HepG2 (cell line): ENCODE data around the gene STKLD1. TPM values are rescaled to one million over a fixed set of nuclear protein-coding genes. Genes with fewer than 3 reads are reported as not detected.

Source experiments
- ATAC-seq: fragments of 200-7000 bp; cut with Tn5 transposase; 3 replicates; pipeline ENCODE4 v1.9.1; 2020; ENCODE audit warnings: mild to moderate bottlenecking, moderate library complexity
- BruUV-seq: library from RNA; stranded (reverse); fragments of 400-500 nt; replicated peaks from 2 replicates; lab custom pipeline; 2021; lab: Mats Ljungman, UMichigan
- CTCF ChIA-PET: fragments of 300-600 bp; formaldehyde crosslinking; extraction: SDS; loops from one replicate; lab custom pipeline; 2021; ENCODE audit warnings: low total read pairs, inconsistent platforms, low intra/inter-chr PET ratio; lab: Yijun Ruan, JAX
- POLR2A ChIA-PET: fragments of 350-600 bp; sonication (Branson Sonifier 250); formaldehyde crosslinking; loops from one replicate; lab custom pipeline; 2020; ENCODE audit warnings: antibody characterized with exemption, inconsistent platforms; lab: Yijun Ruan, JAX
- DNase-seq: peaks from one replicate; pipeline ENCODE4 v3.0.0-alpha.2; 2015; ENCODE audit warnings: low spot score
- FAIRE-seq: peaks from 3 replicates; lab custom pipeline; 2011; peaks lifted over from hg19 to GRCh38; lab: Jason Lieb, UNC
- H2AFZ ChIP-seq: one replicate; pipeline ENCODE4 v1.6.1; 2011; ENCODE audit warnings: low read length, inconsistent platforms
- H3K27ac ChIP-seq: fragments of 300-600 bp; 3 replicates; pipeline ENCODE4 v1.8.0; 2011; ENCODE audit warnings: mixed run types, mild to moderate bottlenecking, mixed read lengths, low read length, inconsistent platforms; ENCODE audit not compliant: insufficient read depth; ENCODE audit errors: extremely low read length
- H3K27me3 ChIP-seq, 2 experiments: fragments of 200-600 bp in 1 of 2; 2 replicates in 1 of 2; 3 replicates in 1 of 2; pipeline versions ENCODE4 v1.6.0 to v1.8.0; 2011; ENCODE audit warnings: low read length in 2 of 2, mild to moderate bottlenecking in 2 of 2, moderate library complexity in 2 of 2, inconsistent platforms in 1 of 2; ENCODE audit not compliant: insufficient read depth in 2 of 2, control insufficient read depth in 1 of 2
- H3K36me3 ChIP-seq, 2 experiments: fragments of 200-600 bp in 1 of 2; replicated peaks in 1 of 2; 2 replicates in 1 of 2; 3 replicates in 1 of 2; pipeline versions ENCODE4 v1.5.1 to v1.8.0; 2011; ENCODE audit warnings: low read length in 2 of 2, inconsistent platforms in 1 of 2; ENCODE audit not compliant: insufficient read depth in 2 of 2, control insufficient read depth in 1 of 2
- H3K4me1 ChIP-seq: 2 replicates; pipeline ENCODE4 v1.5.1; 2012; ENCODE audit warnings: low read length, inconsistent platforms; ENCODE audit not compliant: insufficient read depth
- H3K4me2 ChIP-seq: 2 replicates; pipeline ENCODE4 v1.6.0; 2011; ENCODE audit warnings: low read depth, low read length, inconsistent platforms
- H3K4me3 ChIP-seq, 3 experiments: fragments of 200-600 bp in 1 of 3; sonication (generic), shearing (Covaris generic) in 1 of 3; replicated peaks in 1 of 3; 2 replicates each; pipeline ENCODE4 v1.5.1; 2011 to 2016; ENCODE audit warnings: low read length in 3 of 3, inconsistent platforms in 2 of 3, low read depth in 2 of 3, mild to moderate bottlenecking in 2 of 3, control low read depth in 1 of 3, mixed read lengths in 1 of 3; ENCODE audit not compliant: insufficient read depth in 1 of 3
- H3K79me2 ChIP-seq: one replicate; pipeline ENCODE4 v1.6.1; 2011; ENCODE audit warnings: low read length, inconsistent platforms; ENCODE audit not compliant: insufficient read depth
- H3K9ac ChIP-seq: 2 replicates; pipeline ENCODE4 v1.6.0; 2011; ENCODE audit warnings: mild to moderate bottlenecking, low read depth, low read length, inconsistent platforms; ENCODE audit not compliant: insufficient read depth
- H3K9me3 ChIP-seq: 2 replicates; pipeline ENCODE4 v1.5.1; 2012; ENCODE audit warnings: mild to moderate bottlenecking, low read length
- H4K20me1 ChIP-seq: 2 replicates; pipeline ENCODE4 v1.6.0; 2011; ENCODE audit warnings: inconsistent platforms, mild to moderate bottlenecking, low read length, moderate library complexity; ENCODE audit not compliant: insufficient read depth
- CEBPB ChIP-seq: IDR thresholded peaks from 2 replicates; pipeline ENCODE4 v1.6.1; 2011; ENCODE audit warnings: low read depth, low read length, improper control_type of control experiment, borderline replicate concordance
- CENPT ChIP-seq: sonication (generic); formaldehyde crosslinking; IDR thresholded peaks from 2 replicates; pipeline ENCODE4 v1.8.0; 2022; ENCODE audit warnings: low read depth, mild to moderate bottlenecking, moderate library complexity, missing genetic modification reagents
- GTF2F1 ChIP-seq: fragments of 150-350 bp; IDR thresholded peaks from 2 replicates; pipeline ENCODE4 v1.6.1; 2014; ENCODE audit warnings: low read length
- KDM2A ChIP-seq: sonication (generic); formaldehyde crosslinking; IDR thresholded peaks from 2 replicates; pipeline ENCODE4 v1.4.0; 2020; ENCODE audit warnings: low read depth, missing genetic modification reagents, borderline replicate concordance
- MAFG ChIP-seq: sonication (generic); formaldehyde crosslinking; IDR thresholded peaks from 2 replicates; pipeline ENCODE4 v1.5.1; 2020; ENCODE audit warnings: mild to moderate bottlenecking, missing genetic modification reagents
- NKX3-1 ChIP-seq: sonication (generic); formaldehyde crosslinking; IDR thresholded peaks from 2 replicates; pipeline ENCODE4 v1.5.0; 2020; ENCODE audit warnings: missing genetic modification reagents
- NR2F2 ChIP-seq: IDR thresholded peaks from 2 replicates; pipeline ENCODE4 v1.6.1; 2012; ENCODE audit warnings: low read depth, inconsistent platforms, borderline replicate concordance
- NRL ChIP-seq: sonication (generic); formaldehyde crosslinking; IDR thresholded peaks from 2 replicates; pipeline ENCODE4 v1.5.0; 2020; ENCODE audit warnings: missing genetic modification reagents, mild to moderate bottlenecking, moderate library complexity, borderline replicate concordance
- RBFOX2 ChIP-seq: fragments of 200-400 bp; formaldehyde crosslinking; IDR thresholded peaks from 2 replicates; pipeline ENCODE4 v1.6.1; 2017; ENCODE audit warnings: low read depth, mild to moderate bottlenecking, low read length
- ZFP1 ChIP-seq: IDR thresholded peaks from 2 replicates; pipeline ENCODE4 v1.6.1; 2016
- ZNF101 ChIP-seq: sonication (generic); formaldehyde crosslinking; IDR thresholded peaks from 2 replicates; pipeline ENCODE4 v1.4.0; 2020; ENCODE audit warnings: mild to moderate bottlenecking, low read depth, missing genetic modification reagents, borderline replicate concordance
- ZNF180 ChIP-seq: sonication (generic); formaldehyde crosslinking; IDR thresholded peaks from 2 replicates; pipeline ENCODE4 v1.4.0; 2020; ENCODE audit warnings: low read depth, missing genetic modification reagents, borderline replicate concordance
- ZNF225 ChIP-seq: sonication (generic); formaldehyde crosslinking; IDR thresholded peaks from 2 replicates; pipeline ENCODE4 v1.4.0; 2020; ENCODE audit warnings: mild to moderate bottlenecking, missing genetic modification reagents
- ZNF331 ChIP-seq: sonication (generic); formaldehyde crosslinking; IDR thresholded peaks from 2 replicates; pipeline ENCODE4 v1.4.0; 2020; ENCODE audit warnings: missing genetic modification reagents
- ZNF432 ChIP-seq: sonication (generic); formaldehyde crosslinking; IDR thresholded peaks from 2 replicates; pipeline ENCODE4 v1.5.0; 2020; ENCODE audit warnings: missing genetic modification reagents, mild to moderate bottlenecking, borderline replicate concordance
- ZNF501 ChIP-seq: sonication (generic); formaldehyde crosslinking; IDR thresholded peaks from 2 replicates; pipeline ENCODE4 v1.5.1; 2020; ENCODE audit warnings: mild to moderate bottlenecking, moderate library complexity, missing genetic modification reagents
- WGBS: methylation state at CpG from one replicate; pipeline ENCODE4 v1.1.6; 2017; ENCODE audit warnings: low lambda C conversion rate; 5-methylcytosine and 5-hydroxymethylcytosine counted together
- in situ Hi-C: cut with HindIII; loops from 2 replicates; pipeline ENCODE4 v1.10.0; 2017; ENCODE audit warnings: low pct_unique_long_range_greater_than_20kb; ENCODE audit not compliant: extremely low pct_ligation_motif_present
- intact Hi-C: fragments of 100-400 bp; cut with micrococcal nuclease; formaldehyde crosslinking; loops from one replicate; pipeline ENCODE4 v1.10.0; 2022; ENCODE audit not compliant: unreplicated experiment
- polyA plus RNA-seq, 8 experiments: library from polyadenylated mRNA; depleted of rRNA in 3 of 8; stranded (reverse) in 7 of 8; unstranded in 1 of 8; fragments of >200 nt; fragmentation: Illumina TruSeq in 4 of 8; extraction: Trizol in 4 of 8; gene quantifications; 2 replicates each; pipeline versions ENCODE4 v1.2.1 to v1.2.3, GENCODE V29; 2011 to 2016; ENCODE audit warnings: low read depth in 4 of 8, missing spikeins in 1 of 8, mixed read lengths in 1 of 8; ENCODE audit not compliant: insufficient read depth in 1 of 8
- total RNA-seq, 5 experiments: library from RNA; depleted of rRNA; stranded (reverse); fragments of >200 nt; fragmentation: Illumina TruSeq; extraction: Trizol; gene quantifications; 2 replicates each; pipeline ENCODE4 v1.2.3, GENCODE V29; 2016; ENCODE audit warnings: low read depth in 1 of 5
- TF ChIP-seq, protein P1 (sequence below): sonication (generic); formaldehyde crosslinking; IDR thresholded peaks from 2 replicates; pipeline ENCODE4 v1.5.0; 2020; ENCODE audit warnings: mild to moderate bottlenecking, missing genetic modification reagents
- TF ChIP-seq, protein P2 (sequence below): sonication (generic); formaldehyde crosslinking; IDR thresholded peaks from 2 replicates; pipeline ENCODE4 v1.4.0; 2020; ENCODE audit warnings: missing genetic modification reagents

STKLD1 gene
- total and polyA plus RNA-seq, 2 of the 13 experiments (the other 11 are each of a cell fraction or from before 2014, with no cell fraction given), result 1.5 to 2.2 TPM

- TF ChIP-seq, protein P1, sequence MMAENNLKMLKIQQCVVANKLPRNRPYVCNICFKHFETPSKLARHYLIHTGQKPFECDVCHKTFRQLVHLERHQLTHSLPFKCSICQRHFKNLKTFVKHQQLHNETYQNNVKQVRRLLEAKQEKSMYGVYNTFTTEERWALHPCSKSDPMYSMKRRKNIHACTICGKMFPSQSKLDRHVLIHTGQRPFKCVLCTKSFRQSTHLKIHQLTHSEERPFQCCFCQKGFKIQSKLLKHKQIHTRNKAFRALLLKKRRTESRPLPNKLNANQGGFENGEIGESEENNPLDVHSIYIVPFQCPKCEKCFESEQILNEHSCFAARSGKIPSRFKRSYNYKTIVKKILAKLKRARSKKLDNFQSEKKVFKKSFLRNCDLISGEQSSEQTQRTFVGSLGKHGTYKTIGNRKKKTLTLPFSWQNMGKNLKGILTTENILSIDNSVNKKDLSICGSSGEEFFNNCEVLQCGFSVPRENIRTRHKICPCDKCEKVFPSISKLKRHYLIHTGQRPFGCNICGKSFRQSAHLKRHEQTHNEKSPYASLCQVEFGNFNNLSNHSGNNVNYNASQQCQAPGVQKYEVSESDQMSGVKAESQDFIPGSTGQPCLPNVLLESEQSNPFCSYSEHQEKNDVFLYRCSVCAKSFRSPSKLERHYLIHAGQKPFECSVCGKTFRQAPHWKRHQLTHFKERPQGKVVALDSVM, result no peak
- no peak for TF ChIP-seq GTF2F1
- no peak for TF ChIP-seq ZNF101 (CRISPR knock-in tag)
- TF ChIP-seq ZFP1 (CRISPR knock-in tag), result no peak
- no peak for TF ChIP-seq ZNF331
- TF ChIP-seq NR2F2, result no peak
- no peak for TF ChIP-seq CEBPB
- TF ChIP-seq CENPT, result no peak
- no peak for TF ChIP-seq NRL
- TF ChIP-seq ZNF225, result no peak
- TF ChIP-seq ZNF180, result no peak
Measured at GRCh38 chr9:133369933-133370332, 6.2 kb upstream of the STKLD1 start (continued).

DNA sequence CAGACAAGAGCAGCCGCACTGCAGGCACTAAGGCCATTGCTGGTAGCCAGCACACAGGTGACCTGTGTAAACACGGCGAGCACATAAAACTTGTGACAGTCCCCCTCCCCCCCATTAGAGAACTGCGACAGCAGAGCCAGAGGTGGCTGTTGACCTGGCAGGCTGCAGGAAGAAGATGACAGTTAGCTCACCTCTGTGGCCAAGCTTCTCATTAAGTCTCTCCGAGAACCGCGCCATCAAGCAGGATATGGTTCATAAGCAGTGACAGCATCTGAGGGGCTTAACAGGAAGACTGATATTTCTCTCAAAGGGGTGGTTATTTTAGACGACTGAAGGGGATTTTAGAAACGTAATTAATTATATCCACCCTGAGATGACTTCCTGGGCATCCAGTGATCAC, 5.5 kb upstream of the STKLD1 start:
- Histone ChIP-seq H4K20me1 (peaks cover 94% of the 10 kb centered on the region), H3K27ac (no peak overlapping the region), H3K79me2 (peaks cover 98% of the 10 kb centered on the region), H3K4me3 (no peak overlapping the region), H3K36me3 (peaks cover 17 to 77% of the 10 kb centered on the region in 2 experiments), H3K9me3 (no peaks in the 10 kb centered on the region), H2AFZ (no peak overlapping the region), H3K4me2 (no peak overlapping the region), H3K4me1 (peaks cover 61% of the 10 kb centered on the region), H3K9ac (no peak overlapping the region), H3K27me3 (no peaks in the 10 kb centered on the region)
- in situ Hi-C loops (no loop called here), intact Hi-C loops (no loop called here)
- ChIA-PET CTCF (no interaction called here), POLR2A (interaction anchor here (0.8 to 1.5 kb wide), 4 partner anchors 11 to 21 kb away, joined by 3 to 6 read pairs (median 4); partner anchors contain the start of gene SURF1)
- no peak for DNase-seq
- 92% methylated on average over 9 of the region's 9 CpGs for WGBS
- no peak for FAIRE-seq
- no peak for ATAC-seq
- BruUV-seq, result no TSS peak
- TF ChIP-seq ZNF432 (no peak), MAFG (no peak), KDM2A (CRISPR knock-in tag) (no peak), ZNF501 (CRISPR knock-in tag) (no peak), NKX3-1 (CRISPR knock-in tag) (no peak), RBFOX2 (no peak; the same call in 1 of the 2 replicates)
- TF ChIP-seq, protein P2, sequence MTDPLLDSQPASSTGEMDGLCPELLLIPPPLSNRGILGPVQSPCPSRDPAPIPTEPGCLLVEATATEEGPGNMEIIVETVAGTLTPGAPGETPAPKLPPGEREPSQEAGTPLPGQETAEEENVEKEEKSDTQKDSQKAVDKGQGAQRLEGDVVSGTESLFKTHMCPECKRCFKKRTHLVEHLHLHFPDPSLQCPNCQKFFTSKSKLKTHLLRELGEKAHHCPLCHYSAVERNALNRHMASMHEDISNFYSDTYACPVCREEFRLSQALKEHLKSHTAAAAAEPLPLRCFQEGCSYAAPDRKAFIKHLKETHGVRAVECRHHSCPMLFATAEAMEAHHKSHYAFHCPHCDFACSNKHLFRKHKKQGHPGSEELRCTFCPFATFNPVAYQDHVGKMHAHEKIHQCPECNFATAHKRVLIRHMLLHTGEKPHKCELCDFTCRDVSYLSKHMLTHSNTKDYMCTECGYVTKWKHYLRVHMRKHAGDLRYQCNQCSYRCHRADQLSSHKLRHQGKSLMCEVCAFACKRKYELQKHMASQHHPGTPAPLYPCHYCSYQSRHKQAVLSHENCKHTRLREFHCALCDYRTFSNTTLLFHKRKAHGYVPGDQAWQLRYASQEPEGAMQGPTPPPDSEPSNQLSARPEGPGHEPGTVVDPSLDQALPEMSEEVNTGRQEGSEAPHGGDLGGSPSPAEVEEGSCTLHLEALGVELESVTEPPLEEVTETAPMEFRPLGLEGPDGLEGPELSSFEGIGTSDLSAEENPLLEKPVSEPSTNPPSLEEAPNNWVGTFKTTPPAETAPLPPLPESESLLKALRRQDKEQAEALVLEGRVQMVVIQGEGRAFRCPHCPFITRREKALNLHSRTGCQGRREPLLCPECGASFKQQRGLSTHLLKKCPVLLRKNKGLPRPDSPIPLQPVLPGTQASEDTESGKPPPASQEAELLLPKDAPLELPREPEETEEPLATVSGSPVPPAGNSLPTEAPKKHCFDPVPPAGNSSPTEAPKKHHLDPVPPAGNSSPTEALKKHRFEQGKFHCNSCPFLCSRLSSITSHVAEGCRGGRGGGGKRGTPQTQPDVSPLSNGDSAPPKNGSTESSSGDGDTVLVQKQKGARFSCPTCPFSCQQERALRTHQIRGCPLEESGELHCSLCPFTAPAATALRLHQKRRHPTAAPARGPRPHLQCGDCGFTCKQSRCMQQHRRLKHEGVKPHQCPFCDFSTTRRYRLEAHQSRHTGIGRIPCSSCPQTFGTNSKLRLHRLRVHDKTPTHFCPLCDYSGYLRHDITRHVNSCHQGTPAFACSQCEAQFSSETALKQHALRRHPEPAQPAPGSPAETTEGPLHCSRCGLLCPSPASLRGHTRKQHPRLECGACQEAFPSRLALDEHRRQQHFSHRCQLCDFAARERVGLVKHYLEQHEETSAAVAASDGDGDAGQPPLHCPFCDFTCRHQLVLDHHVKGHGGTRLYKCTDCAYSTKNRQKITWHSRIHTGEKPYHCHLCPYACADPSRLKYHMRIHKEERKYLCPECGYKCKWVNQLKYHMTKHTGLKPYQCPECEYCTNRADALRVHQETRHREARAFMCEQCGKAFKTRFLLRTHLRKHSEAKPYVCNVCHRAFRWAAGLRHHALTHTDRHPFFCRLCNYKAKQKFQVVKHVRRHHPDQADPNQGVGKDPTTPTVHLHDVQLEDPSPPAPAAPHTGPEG (CRISPR knock-in tag), result no peak
